Globus pallidus (tissue), 1 donor: ENCODE data around the gene GALNT17.

Source experiments
- DNase-seq: peaks from one replicate; pipeline ENCODE4 v3.0.0-alpha.2; 2015; ENCODE audit warnings: low spot score

The GALNT17 gene

DNA sequence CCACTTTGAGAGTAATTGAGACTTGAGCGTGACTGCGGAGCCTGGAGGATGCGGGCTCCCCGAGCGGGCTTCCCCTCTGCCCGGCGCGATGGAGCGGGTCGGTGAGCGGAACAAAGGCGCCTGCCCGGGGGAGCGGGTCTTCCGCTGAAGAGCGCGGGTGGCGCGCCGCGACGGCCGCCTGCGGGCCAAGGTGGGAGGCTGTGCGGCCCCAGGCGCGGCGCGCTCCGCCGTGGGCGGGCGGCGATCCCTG, at the start of gene GALNT17:
Gene GALNT17 (plus strand): TSS at position 18 of the 250 bp plus-strand sequence.
- DNase-seq: no peak

DNA sequence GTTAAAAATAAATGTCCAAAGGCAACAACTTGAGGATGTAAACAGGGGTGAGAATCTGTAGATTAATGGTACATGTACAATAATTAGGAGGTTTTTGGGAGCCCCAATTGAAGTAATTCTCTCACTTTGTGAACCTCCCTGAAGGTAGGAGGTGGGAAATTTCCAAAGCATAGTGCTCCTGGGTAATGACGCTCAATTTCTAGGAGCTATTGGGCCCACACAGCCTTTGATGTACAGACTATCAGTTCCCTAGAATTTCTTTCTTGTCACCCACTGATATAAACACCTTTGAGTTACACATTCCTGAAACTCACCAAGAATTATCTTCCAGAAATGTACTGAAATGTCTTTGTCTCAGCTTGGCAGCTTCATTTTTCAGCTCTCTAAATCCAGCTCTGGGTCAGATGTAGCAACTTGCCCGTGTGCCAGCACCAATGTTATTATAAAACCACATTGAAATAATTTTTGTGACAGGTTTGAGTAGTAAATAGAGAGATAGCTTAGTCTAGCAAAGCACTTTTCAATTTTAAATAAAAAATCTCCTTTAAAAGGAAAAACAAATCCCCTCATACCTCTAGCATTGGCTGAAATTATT, 36.6 kb upstream of the GALNT17 start:
- no peak for DNase-seq

DNA sequence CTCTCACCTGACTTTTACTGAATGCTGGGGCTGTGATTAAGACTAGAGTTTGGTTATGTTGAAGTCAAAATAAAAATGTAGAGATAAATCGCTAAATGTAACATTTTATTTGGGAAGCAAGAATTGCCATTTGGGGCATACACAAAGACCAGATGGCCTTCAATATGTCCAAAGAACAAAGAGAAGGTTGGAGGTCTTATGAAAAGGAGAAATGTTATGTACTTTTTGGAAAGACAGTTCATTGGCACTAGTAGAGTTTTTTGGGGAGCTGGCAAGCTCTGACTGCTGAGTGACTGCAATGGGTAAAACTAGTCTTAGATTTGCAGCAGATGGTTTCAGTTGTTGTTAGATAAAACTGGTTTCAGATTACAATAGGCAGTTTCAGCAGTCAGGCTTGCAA, 35.6 kb upstream of the GALNT17 start:
- DNase-seq: no peak

DNA sequence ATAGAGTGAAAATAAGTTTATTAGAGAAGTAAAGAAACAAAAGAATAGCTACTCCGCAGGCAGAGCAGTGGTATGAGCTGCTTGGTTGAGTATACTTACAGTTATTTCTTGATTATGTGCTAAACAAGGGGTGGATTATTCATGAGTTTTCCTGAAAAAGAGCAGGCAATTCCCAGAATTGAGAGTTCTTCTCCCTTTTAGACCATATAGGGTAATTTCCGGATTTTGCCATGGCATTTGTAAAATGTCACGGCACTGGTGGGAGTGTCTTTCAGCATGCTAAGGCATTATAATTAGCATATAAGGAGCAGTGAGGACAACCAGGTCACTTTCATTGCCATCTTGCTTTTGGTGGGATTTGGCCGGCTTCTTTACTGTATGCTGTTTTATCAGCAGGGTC, 25.7 kb upstream of the GALNT17 start:
- no peak for DNase-seq

DNA sequence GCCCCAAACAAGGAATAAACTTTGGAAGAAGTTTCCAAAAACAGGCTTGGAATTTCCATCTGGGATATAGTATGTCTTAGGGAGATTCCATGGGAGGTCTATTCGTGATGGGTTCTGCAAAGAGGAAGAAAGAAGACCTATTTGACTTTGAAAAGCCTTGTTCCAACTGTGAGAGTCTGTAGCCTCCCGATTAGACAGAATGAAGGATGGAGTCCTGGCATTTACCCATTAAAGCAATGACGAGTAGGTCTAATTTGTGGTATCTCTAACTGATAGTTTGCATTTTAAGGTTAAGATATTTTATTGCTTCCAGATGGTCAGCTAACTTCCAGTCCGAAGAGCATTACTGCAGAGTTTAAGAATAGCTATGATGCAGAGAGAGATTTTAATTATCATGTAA, 19.5 kb upstream of the GALNT17 start:
- no peak for DNase-seq

DNA sequence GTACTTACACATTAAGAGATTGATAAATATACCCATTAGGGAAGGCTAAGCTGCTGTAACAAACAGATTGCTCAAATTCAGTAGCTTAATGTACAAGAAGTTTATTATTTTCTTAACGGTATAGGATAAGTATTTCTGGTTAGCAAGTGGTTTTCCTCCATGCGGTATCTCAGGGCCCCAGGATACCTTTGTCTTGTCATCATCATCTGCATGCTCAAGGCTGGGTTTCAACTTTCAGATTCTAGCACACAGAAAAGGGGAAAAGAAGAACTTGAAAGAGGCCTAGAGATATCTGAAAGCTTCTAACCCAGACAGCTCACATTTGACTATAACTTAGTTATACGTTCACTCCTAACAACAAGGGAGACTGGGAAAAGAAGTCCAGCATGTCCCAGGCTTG, 11.8 kb upstream of the GALNT17 start:
- no peak for DNase-seq

DNA sequence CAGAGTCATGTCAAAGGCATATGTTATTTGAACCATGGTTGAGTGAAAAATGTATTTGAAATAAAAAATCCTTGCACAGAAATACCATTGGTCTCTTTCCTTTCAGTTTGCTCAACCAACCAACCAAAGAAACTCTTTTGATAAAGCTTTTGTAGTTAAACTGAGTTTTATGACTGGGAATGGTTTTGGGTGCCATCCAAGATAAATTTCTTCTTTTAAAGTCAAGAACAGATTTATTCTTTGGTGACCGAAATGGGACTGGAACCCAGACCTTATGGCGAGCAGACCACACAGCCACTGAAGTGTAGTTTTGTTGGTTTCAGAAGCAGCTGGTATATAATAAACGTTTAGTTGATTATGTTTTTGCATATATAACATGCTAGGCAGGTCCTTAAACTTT, 2.8 kb upstream of the GALNT17 start:
- no peak for DNase-seq

DNA sequence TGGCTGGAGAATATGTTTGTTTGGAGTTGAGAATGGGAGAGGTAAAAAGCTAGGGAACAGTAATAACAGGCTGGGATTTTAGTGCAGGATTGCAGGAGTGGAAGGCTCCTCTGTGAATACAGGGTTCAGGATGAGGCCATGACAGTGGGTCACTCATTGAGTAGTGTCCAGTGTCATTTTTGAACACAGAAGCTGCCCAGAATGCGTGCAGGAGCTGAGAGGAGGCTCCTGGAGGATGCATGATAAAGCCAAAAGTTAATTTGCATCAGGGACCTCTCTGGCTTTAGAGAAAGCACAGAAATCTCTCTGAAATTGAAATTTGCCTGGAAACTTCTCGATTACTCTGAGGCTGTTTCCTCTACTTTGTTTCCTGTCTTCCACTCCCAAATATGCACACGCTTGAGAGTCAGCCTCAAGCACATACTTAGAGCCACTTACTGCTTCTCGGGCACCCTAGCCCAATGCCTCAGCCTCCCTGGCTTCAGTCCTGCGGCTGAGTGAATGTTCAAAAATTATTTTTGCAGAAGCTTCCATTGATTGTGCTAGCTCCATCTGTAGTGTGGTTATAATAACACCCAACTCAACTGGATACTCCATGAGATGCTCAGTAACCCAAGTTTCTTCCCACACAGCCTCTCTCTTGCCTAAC, 1.8 kb upstream of the GALNT17 start:
- no peak for DNase-seq

DNA sequence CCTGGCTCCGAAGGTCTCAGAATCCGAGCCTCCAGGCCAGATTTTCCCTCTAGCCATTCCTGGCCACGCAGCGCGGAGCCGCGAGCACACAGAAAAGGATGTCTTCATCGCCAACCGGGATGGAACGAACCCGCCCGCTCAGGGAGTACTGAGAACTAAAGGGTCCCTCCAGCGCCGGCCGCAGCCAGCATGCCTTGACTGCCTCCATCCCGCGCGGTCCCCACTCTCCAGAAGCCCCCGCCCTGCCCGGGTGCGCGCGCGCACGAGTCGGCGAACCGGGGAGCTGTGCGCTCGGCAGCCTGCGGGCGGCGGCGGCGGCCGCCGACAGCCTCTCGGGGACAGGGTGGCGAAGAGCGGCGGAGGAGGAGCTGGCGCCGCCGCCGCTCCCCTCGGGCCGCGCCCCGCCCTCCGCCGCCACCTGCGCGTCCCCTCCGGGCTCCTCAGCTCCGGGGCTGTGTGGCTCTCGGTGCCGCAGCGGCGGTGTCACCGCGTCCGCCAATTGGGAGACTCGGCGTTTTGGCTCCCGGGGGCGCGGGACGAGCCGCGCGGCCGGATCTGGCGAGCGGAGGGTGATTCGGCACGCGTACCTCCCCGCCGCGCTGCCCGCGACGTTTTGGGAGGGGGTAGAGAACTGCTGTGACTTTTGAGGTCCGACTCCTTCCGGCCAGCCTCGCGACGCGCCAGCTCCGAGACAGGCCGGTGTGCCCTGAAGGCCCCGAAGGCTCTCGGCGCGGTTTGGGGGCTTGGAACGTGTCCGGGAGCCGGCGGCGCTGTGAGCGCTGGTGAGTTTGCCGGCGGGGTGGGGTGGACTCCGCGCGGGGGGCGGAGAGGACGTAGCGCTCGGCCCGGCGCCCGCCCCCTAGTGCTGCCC, 453 bp upstream of the GALNT17 start:
- no peak for DNase-seq

DNA sequence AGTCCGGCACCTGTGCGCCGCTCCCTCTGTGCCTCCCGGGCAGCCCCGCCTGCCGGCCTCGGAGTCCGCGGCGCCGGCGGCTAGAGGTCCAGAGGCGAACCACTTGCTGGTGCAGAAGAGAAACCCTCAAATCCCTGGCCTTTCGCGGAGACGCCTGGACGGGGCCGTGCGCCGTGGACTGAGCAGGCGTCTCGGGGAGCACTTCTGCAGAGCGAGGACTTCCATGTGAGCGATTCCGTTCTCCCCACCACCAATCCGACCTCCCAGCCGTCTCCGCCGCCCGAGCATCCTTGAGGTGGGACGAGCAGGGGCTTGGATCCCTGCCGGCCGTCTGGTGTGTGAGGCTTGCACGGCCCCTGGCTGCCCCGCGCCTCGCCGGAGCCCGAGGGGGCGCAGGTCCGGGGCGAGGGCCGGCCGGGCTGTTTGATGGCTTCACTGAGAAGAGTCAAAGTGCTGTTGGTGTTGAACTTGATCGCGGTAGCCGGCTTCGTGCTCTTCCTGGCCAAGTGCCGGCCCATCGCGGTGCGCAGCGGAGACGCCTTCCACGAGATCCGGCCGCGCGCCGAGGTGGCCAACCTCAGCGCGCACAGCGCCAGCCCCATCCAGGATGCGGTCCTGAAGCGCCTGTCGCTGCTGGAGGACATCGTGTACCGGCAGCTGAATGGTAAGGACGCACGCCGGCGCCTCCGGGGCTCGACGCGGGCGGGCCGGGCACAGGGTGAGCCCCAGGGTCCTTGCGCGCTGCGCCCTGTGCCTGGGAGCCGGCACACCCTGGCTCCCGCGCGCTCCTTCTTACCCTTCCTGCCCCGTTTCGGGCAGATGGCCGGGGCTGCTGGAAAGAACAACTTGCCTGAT, 660 bp downstream of the GALNT17 start:
- no peak for DNase-seq

DNA sequence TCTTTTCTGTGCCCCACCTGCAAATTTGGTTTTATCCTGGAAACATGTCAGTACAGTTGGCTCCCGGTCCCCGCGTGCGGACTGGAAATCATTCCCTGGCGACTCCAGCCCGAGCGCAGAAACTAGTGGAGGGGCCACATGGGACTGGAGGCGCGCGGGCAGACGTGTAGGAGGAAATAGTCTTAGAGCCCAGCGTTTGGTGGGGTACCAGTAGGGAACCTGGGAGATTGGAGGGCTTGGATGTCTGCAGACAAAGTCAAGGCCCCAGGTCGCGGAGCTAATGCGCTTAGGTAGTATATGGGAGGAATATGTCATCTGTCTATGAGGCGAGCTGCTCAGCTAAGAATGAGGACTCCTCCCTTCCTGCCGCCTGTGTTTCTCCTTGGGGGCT, 1.3 kb downstream of the GALNT17 start:
- no peak for DNase-seq

DNA sequence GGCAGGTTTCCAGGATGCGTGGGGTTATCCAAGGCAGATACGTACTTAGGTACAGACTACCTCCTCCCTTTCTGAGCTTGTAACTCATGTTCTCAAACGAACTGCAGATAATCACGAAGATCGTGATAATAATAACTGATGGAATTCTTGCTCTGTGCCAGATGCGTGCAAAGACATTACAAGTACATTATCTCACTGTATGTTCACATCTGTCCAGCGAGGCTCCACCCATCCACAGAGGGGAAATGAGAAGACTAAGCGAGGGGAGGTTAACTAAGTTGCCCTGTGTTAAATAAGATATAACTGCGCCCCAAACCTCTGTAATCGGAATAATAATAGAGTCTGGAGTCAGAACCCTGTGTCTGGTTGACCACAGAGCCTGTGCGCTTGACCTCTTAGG, 1.9 kb downstream of the GALNT17 start:
- DNase-seq: no peak

DNA sequence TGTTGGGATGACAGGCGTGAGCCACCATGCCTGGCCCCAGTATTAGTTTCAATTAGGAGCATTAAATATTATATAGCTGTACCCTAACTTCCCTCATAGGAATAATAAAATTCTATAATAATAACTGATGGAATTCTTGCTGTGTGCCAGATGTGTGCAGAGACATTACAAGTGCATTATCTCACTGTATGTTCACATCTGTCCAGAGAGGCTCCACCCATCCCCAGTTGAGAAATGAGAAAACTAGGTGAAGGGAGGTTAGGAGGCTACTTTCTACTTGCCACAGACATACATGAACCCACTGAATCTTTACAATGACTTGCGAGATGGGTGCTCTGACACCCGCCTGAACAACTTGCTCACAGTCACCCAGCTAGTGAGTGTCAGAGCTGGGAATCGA, 3.2 kb downstream of the GALNT17 start:
- DNase-seq: no peak

DNA sequence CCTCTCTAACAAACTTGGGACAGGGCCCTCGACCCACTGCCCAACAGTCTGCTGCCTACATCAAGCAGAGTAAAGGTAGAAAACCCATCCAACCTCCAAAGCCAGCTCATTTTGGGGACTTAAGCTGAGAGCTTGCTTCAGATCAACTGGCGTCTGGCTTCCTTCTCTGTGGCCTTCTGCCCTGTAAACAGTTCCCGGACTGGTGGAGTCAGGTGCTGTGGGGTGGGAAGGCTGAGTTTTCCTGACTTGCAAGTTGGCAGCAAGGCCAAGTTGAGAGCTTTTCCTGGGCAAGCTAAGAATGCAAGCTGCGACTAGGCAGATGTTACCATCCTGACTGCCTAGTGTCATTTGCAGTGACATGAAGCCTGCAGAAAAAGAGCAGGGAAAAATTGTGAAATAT, 3.7 kb downstream of the GALNT17 start:
- no peak for DNase-seq

DNA sequence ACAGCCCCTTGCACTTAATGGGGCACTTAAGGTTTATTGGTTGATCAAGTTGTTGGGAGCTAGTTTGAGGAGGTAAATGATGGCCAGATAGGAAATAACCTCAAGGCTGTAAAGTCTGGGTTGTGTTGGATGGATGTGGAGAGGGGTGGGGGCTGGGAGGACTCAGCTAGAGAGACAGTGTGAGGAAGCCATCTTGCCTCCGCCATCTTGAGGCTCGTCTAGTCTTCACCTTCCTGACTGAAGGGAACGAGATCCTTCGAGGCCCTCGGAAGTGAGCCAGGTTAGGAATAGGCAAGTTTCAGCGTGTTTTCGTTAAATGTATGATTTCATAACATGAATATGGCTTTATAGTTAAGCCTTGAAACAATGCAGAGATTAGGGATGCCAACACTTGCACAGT, 5.5 kb downstream of the GALNT17 start:
- DNase-seq: no peak

DNA sequence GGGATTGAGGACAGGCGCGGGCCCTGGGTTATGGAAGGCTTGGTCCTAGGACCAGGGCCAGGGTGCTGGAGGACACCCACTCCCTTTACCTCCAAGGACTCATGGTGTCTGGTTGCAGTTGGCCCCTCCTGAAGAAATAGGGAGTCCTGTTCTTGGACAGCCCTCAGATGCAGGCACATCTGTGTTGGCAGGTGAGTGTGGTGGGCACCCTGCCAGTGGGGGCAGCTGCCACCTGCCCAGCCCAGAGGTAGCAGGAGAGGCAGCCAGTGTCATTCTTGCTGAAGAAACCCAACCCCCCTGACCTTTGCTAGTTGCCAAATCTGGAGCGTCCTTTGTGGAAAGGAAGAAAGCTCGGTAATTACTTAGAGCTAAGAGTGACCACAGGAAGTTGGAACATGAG, 8.3 kb downstream of the GALNT17 start:
- no peak for DNase-seq

DNA sequence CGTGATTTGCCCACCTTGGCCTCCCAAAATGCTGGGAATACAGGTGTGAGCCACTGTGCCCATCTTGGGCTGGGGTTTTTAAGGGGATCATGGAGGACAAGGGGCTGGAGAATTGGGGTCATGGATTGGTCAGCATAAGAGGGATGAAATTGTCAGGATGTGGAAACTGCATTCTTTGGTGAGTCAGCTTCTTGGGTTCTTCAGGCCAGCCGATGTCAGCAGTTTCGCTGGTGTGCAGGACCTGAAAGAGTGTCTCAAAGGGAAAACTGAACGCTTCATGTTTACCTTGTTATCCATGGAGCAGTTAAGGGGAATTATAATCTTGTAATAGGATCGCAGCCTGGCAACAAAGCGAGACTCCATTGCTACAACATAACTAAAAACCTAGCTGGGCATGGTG, 13.0 kb downstream of the GALNT17 start:
- DNase-seq: no peak

DNA sequence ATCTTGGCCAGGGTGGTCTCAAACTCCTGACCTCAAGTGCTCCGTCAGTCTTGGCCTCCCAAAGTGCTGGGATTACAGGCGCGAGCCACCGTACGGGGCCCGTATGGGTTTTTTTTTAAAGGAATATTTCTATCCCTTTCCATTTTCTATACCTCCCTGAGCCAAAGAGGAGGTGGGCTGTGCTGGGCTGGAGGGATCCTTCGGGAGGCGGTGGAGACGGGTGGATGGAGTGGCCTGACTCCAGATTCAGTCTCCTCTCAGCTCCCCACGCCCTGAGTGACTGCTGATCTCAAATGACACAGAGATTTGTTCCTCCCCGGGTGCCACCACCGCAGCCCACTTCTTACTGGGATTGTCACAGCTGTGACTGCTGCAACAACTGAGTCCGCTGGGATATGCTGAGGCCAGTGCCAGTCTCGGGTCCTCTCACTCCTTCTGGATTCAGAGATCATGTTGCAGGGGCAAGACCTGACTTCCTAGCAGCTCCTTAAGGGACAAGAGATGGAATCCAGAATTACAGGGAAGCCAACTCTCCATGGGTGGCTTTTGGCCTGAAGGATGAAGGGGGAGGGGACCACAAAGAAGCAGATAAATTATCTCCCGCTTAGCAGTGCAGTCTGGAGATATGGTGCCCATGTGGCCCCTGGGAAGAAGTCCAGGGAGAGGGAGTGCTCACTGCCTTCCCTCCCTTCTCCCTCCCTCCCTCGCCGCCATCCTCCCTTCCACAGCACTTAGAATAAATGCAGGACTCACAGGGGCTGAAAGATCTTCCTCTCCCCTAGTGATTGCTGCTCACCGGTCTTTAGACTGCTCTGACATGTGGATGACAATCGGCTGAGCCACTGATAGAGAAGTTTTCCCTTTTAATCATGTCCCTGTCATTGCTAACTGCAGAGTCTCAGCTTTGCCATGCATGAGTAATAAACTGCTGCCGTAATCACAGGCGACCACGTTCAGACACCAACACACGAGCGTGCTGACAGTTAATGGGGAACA, 14.3 kb downstream of the GALNT17 start:
- DNase-seq: no peak

DNA sequence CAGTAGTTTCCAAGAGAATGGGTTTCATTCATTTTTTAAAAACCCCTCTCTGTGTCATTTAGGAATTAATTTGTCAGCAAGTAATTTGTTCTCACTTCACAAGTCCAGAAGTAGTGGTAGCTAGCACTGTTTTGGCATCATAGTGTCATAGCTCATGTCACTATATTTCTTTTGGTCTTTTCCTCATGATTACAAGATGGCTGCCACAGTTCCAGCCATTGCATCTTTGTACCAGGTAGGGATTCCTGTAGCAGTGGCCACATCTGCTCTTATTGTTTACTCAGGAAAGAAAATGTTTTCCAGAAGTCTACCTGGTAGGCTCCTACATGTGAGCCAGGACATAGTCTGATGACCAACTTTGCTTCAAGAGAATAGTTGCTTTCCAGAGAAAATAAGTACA, 16.2 kb downstream of the GALNT17 start:
- DNase-seq: no peak

DNA sequence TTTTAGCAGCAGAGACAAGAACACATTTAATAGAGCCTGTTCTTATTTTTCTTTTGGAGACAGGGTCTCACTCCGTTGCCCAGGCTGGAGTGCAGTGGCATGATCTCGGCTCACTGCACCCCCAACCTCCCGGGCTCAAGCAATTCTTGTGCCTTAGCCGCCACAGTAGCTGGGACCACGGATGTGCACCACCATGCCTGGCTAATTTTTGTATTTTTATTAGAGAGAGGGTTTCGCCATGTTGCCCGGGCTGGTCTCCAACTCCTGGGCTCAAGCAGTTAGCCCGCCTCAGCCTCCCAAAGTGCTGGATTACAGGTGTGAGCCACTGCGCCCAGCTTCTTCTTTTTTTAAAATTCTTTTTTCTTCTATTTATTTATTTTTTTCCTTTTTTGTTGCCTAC, 23.3 kb downstream of the GALNT17 start:
- DNase-seq: no peak

DNA sequence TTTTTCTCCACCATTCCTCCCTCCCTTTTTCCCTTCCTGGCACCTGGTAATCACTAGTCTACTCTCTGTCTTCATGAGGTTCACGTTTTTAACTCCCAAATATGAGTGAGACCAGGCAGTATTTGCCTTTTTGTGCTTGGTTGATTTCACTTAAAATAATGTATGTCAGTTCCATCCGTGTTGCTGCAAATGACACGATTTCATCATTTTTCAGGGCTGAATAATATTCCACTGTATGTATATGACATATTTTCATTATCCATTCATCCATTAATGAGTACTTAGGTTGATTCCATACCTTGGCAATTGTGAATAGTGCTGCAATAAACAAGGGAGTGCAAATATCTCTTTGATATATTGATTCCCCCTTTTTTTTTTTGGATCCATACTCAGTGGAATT, 25.8 kb downstream of the GALNT17 start:
- DNase-seq: no peak

DNA sequence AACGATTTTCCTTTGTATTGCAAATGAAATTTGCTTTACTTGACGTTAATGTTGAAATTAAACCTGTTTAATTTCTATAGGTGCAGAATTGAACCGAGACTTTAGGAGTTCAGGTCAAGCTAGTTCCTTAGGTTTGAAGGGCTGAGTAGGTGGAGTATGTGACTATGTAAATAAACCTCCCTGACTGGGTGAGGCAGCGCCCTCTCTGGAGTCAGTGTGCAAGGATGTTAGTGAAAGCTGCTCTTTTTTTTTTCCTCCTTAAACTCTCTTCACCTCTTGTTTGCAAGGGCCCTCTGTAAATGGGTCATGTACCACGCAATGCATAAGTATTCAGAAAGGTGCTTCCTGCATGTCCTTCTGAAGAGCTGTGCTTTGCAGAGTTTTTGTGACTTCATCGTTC, 33.8 kb downstream of the GALNT17 start:
- no peak for DNase-seq
